Mucosa of descending colon (tissue), 3 donors: Measurements from ENCODE around the gene USP43. TPM values are rescaled to one million over a fixed set of nuclear protein-coding genes. Genes with fewer than 3 reads are reported as not detected.

Source experiments
- ATAC-seq: fragments of 200-7000 bp; cut with Tn5 transposase; one replicate; pipeline ENCODE4 v1.9.1; 2020; ENCODE audit warnings: mild to moderate bottlenecking, moderate library complexity
- DNase-seq, 3 donors: peaks; one replicate each; pipeline ENCODE4 v3.0.0-alpha.2; 2020
- H3K36me3 ChIP-seq: fragments of 200-600 bp; one replicate; pipeline ENCODE4 v1.8.0; 2021; ENCODE audit warnings: low read depth, mild to moderate bottlenecking
- H3K4me1 ChIP-seq: fragments of 200-600 bp; one replicate; pipeline ENCODE4 v1.8.0; 2021; ENCODE audit warnings: low read depth, mild to moderate bottlenecking
- H3K4me3 ChIP-seq: fragments of 200-600 bp; one replicate; pipeline ENCODE4 v1.8.0; 2021; ENCODE audit warnings: mild to moderate bottlenecking
- H3K9me3 ChIP-seq: fragments of 200-600 bp; one replicate; pipeline ENCODE4 v1.8.0; 2021; ENCODE audit warnings: mild to moderate bottlenecking
- intact Hi-C, 2 donors: fragments of 100-400 bp; cut with DNase I in 1 of 2; cut with micrococcal nuclease in 1 of 2; formaldehyde crosslinking; loops; one replicate each; pipeline versions ENCODE4 v1.11.0 to v1.11.1; 2022; cut with DNase I, micrococcal nuclease
- total RNA-seq, 3 donors: library from RNA; stranded (reverse); fragmentation: NEBNext Ultra II Directional in 2 of 3; extraction: Animal tissue kit (Norgen Biotek cat#: 25700) in 2 of 3; gene quantifications; one replicate each; pipeline versions ENCODE4 v1.2.1 to v1.2.4, GENCODE V29; 2021 to 2023
- TF ChIP-seq, protein P1 (sequence below): fragments of 200-600 bp; IDR thresholded peaks from one replicate; pipeline ENCODE4 v1.8.0; 2022; ENCODE audit warnings: antibody characterized with exemption, mild to moderate bottlenecking
- donor health status: DM: no; HTN: no; CAD: no; lungs with moderate emphysema.
- donor health status: DM: no; HTN: no; CAD: no.
- donor health status: DM: no; HTN: yes; CAD: no.

The USP43 gene
- total RNA-seq, 3 donors from 2014 or later, result 7.2 to 18.4 (median 13.6) TPM

DNA sequence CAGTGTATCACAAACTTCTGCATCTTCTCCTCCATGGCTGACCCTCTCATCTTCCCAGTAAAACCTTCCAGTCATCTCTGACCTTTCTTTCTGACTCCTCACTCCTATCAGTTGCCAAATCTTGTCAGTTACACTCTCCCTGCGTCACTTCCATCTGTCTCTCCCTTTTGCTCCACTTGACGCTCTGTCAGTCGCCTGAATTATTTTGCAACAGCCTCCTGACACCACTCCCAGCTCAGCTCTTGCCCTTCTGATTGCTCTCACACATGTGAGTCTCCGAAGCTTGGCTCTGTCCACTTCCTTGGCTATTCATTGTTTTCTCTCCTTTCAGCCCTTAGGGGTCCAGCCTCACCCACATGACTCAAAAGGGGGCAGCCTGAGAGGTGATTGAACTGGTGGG, 118.3 kb downstream of the USP43 start:
- TF ChIP-seq, protein P1, sequence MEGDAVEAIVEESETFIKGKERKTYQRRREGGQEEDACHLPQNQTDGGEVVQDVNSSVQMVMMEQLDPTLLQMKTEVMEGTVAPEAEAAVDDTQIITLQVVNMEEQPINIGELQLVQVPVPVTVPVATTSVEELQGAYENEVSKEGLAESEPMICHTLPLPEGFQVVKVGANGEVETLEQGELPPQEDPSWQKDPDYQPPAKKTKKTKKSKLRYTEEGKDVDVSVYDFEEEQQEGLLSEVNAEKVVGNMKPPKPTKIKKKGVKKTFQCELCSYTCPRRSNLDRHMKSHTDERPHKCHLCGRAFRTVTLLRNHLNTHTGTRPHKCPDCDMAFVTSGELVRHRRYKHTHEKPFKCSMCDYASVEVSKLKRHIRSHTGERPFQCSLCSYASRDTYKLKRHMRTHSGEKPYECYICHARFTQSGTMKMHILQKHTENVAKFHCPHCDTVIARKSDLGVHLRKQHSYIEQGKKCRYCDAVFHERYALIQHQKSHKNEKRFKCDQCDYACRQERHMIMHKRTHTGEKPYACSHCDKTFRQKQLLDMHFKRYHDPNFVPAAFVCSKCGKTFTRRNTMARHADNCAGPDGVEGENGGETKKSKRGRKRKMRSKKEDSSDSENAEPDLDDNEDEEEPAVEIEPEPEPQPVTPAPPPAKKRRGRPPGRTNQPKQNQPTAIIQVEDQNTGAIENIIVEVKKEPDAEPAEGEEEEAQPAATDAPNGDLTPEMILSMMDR, result no peak
- ATAC-seq, result no peak
- no peaks in the 10 kb centered on the region for H3K9me3 ChIP-seq

DNA sequence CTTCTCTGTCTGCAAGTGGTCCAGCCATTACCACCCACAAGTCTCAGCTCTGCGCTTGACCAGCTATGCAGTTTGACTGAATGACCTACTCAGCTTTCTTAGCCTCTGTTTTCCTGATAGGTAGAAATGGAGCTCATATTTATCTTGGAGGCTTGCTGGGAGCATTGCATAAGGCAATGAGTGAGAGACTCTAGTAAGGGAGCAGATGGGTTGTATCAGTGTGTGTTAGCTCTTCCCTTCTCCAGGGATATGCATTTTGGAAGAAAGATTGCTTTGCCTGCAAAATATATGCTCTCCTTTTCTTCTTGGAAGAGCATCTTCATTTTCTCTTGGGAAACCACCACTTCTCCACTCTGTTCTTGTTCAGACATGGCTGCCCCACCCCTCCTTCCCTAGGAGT, 120.0 kb downstream of the USP43 start:
- H3K36me3 ChIP-seq, result no peaks in the 10 kb centered on the region
- intact Hi-C loops, result no loop called here
- TF ChIP-seq, protein P1, result no peak
- no peaks in the 10 kb centered on the region for H3K9me3 ChIP-seq
- H3K4me3 ChIP-seq, result no peak overlapping the region
- ATAC-seq (no peak), DNase-seq (no peak)
- H3K4me1 ChIP-seq, result no peaks in the 10 kb centered on the region

More for the DNA sequence above, 118.3 kb downstream of the USP43 start:
- Histone ChIP-seq H3K4me1 (no peaks in the 10 kb centered on the region), H3K36me3 (no peaks in the 10 kb centered on the region), H3K4me3 (no peak overlapping the region)
- no peak for DNase-seq
- intact Hi-C loops, result no loop called here

DNA sequence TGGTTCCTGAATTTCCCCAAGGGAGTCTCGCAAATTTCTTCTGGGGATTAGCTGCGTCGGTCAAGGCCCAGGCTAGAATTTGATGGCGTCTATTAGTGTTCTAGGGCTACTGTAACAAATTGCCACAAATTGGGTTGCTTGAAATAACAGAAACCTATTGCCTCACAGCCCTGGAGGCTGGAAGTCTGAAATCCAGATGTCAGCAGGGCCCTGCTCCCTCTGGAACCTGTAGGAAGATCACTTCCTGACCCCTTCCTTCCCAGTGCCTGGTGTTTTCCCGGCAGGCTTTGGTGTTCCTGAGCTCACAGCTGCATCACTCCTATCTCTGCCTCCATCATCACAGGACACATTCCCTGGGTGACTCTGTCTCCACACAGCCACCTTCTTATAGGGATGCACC, 121.7 kb downstream of the USP43 start:
- no peaks in the 10 kb centered on the region for H3K36me3 ChIP-seq
- no peak overlapping the region for H3K4me3 ChIP-seq
- ATAC-seq, result no peak
- no peaks in the 10 kb centered on the region for H3K4me1 ChIP-seq
- DNase-seq, result no peak
- TF ChIP-seq, protein P1, result no peak
- intact Hi-C loops, result no loop called here
- H3K9me3 ChIP-seq, result no peaks in the 10 kb centered on the region

DNA sequence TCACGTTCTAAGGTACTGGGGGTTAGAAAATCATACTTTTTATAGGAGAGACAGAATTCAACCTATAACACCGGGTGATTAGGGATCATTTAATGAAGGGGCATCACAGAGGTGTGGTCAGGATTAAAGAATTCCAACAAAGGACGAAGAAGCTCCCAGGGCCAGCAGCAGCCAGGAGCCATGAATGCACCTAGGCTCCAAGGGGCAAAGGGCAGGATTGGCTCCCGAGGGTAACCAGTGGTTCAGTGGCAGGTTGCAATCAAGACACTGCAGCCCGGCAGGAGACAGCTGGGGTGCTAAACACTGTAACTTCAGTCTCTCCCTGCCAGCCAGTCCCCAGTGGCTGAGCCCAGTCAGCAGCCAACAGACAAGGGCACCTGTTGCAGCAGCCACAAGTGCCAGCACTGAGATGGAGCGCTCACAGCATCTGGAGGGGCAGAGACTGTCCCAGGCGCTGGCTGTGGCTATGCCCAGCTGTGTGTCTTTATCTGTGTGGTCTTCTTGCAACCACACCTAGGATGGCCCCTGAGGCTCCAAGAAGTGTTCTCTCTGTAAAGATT, 122.2 kb downstream of the USP43 start:
- DNase-seq, result no peak
- no peak overlapping the region for H3K4me3 ChIP-seq
- H3K9me3 ChIP-seq, result no peaks in the 10 kb centered on the region
- no peaks in the 10 kb centered on the region for H3K36me3 ChIP-seq
- no peaks in the 10 kb centered on the region for H3K4me1 ChIP-seq
- intact Hi-C loops, result no loop called here
- no peak for ATAC-seq
- TF ChIP-seq, protein P1, result no peak

DNA sequence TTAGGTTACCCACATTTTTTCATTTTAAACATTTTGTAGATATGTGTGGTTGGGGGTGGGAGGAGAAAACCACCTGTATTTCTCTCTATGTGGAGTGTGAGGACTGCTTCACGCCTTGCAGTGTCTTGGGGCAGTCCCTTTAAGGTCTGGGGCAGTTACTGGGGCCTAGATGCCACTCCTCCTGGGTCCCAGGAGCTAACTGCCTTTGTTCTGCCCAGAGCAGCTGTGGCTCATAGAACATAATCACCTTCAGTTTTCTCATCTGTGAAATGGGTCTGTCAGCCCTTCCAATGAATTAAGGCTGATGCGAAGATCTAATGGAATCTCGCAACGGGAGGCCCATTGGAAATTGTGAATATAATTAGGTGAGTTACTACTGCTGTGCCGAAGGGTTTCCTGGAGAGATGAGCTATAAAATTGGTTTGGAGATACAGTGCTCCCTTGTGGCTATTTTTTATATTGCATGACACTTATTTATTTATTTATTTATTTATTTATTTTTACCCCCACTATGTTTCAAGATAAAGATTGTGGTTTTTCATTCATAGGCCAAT, 123.1 kb downstream of the USP43 start:
- DNase-seq (peak in 1 of 3 donors; percentile 11), ATAC-seq (peak; percentile 54)
- TF ChIP-seq, protein P1, result peak; percentile 26
- Histone ChIP-seq H3K4me1 (no peaks in the 10 kb centered on the region), H3K4me3 (no peak overlapping the region), H3K9me3 (no peaks in the 10 kb centered on the region), H3K36me3 (no peaks in the 10 kb centered on the region)
- intact Hi-C loops, result no loop called here
